Gastroesophageal sphincter (tissue), 4 donors: ENCODE results near the gene SUCNR1. TPM values are rescaled to one million over a fixed set of nuclear protein-coding genes. Genes with fewer than 3 reads are reported as not detected.
"Not testable (repeated sequence)": the region's sequence is repeated elsewhere in the genome, so short reads cannot be mapped to it uniquely, and the experiment has no call there.

ENCODE experiments used
- ATAC-seq: fragments of 150-250 bp; one replicate; pipeline ENCODE4 v1.9.1; 2016; ENCODE audit warnings: mild to moderate bottlenecking, moderate library complexity
- H3K27ac ChIP-seq, 4 donors: fragments of 200-600 bp; sonication (generic) in 3 of 4; 1 replicate in 3 of 4; 2 replicates in 1 of 4; pipeline ENCODE4 v1.5.1; 2016 to 2019
- H3K27me3 ChIP-seq: fragments of 200-600 bp; sonication (generic); one replicate; pipeline ENCODE4 v1.5.1; 2019
- H3K36me3 ChIP-seq, 2 donors: fragments of 200-600 bp; sonication (generic); one replicate each; pipeline ENCODE4 v1.5.1; 2019; ENCODE audit warnings: control low read depth in 1 of 2
- H3K4me1 ChIP-seq, 3 donors: fragments of 200-600 bp; sonication (generic); 1 replicate in 2 of 3; 2 replicates in 1 of 3; pipeline ENCODE4 v1.5.1; 2016 to 2019; ENCODE audit warnings: control low read depth in 2 of 3
- H3K4me3 ChIP-seq, 2 donors: fragments of 200-600 bp; sonication (generic); one replicate each; pipeline ENCODE4 v1.5.1; 2019; ENCODE audit warnings: mild to moderate bottlenecking in 1 of 2, moderate library complexity in 1 of 2
- H3K9me3 ChIP-seq, 3 donors: fragments of 200-600 bp; sonication (generic); one replicate each; pipeline ENCODE4 v1.5.1; 2017 to 2019; ENCODE audit warnings: control low read depth in 2 of 3
- CTCF ChIP-seq, 4 experiments: fragments of 200-600 bp in 2 of 4; fragments of 450-650 bp in 2 of 4; sonication (generic) in 1 of 4; IDR thresholded peaks; one replicate each; pipeline ENCODE4 v1.5.1; 2017 to 2019; ENCODE audit warnings: antibody characterized with exemption in 4 of 4, mild to moderate bottlenecking in 2 of 4, moderate library complexity in 2 of 4
- EP300 ChIP-seq: sonication (generic); formaldehyde crosslinking; IDR thresholded peaks from one replicate; pipeline ENCODE4 v1.6.1; 2017; ENCODE audit warnings: antibody characterized with exemption, mild to moderate bottlenecking
- POLR2A ChIP-seq, 2 donors: fragments of 450-650 bp; IDR thresholded peaks; one replicate each; pipeline ENCODE4 v1.6.1; 2017; ENCODE audit warnings: antibody characterized with exemption in 2 of 2, mild to moderate bottlenecking in 2 of 2, moderate library complexity in 1 of 2
- POLR2AphosphoS5 ChIP-seq: sonication (generic); formaldehyde crosslinking; IDR thresholded peaks from one replicate; pipeline ENCODE4 v1.6.1; 2017; ENCODE audit warnings: antibody characterized with exemption
- WGBS, 2 donors: methylation state at CpG; one replicate each; pipeline ENCODE4 v1.1.5; 2018; ENCODE audit warnings: low coverage in 1 of 2; 5-methylcytosine and 5-hydroxymethylcytosine counted together
- total RNA-seq, 4 donors: library from RNA; depleted of rRNA; stranded (reverse); fragments of >200 nt; gene quantifications; one replicate each; pipeline ENCODE4 v1.1.0, GENCODE V29; 2016

SUCNR1 gene
- total RNA-seq, 4 donors from 2014 or later: 0.12 to 0.74 (median 0.13) TPM; not detected in 1

- Histone ChIP-seq H3K36me3 (no peaks in the 10 kb centered on the region), H3K4me1 (no peaks in the 10 kb centered on the region), H3K4me3 (no peak overlapping the region), H3K27ac (no peak overlapping the region), H3K9me3 (peaks cover 0 to 11% (median 0%) of the 10 kb centered on the region in 3 donors), H3K27me3 (no peaks in the 10 kb centered on the region)
- 76 to 89% methylated on average over 3 of the region's 3 CpGs for WGBS, 2 donors
- no peak for TF ChIP-seq EP300
- no peak for TF ChIP-seq POLR2A (IDR thresholded peaks at IDR 0.05)
- no peak for TF ChIP-seq POLR2AphosphoS5
- no peak for TF ChIP-seq CTCF (IDR thresholded peaks at IDR 0.05)
- no peak for ATAC-seq
Measured at GRCh38 chr3:151845306-151845905, 28.0 kb upstream of the SUCNR1 start.

GRCh38 chr3:151850065-151850464, 23.4 kb upstream of the SUCNR1 start:
- not testable (repeated sequence) for H3K36me3 ChIP-seq, H3K4me3 ChIP-seq, ATAC-seq, H3K4me1 ChIP-seq, H3K27me3 ChIP-seq, H3K27ac ChIP-seq
- WGBS, 2 donors: 90 to 93% methylated on average over 2 of the region's 2 CpGs
- H3K9me3 ChIP-seq: peaks cover 0 to 15% (median 0%) of the 10 kb centered on the region in 3 donors

GRCh38 chr3:151852074-151852811, 21.2 kb upstream of the SUCNR1 start:
- ATAC-seq: no peak
- Histone ChIP-seq H3K36me3 (no peaks in the 10 kb centered on the region), H3K27me3 (no peaks in the 10 kb centered on the region), H3K4me3 (no peak overlapping the region), H3K4me1 (no peaks in the 10 kb centered on the region), H3K27ac (no peak overlapping the region), H3K9me3 (peaks cover 0 to 15% (median 0%) of the 10 kb centered on the region in 3 donors)
- WGBS, 2 donors: 93 to 100% methylated on average over 5 to 6 of the region's 11 CpGs
- TF ChIP-seq POLR2A (IDR thresholded peaks at IDR 0.05) (no peak), POLR2AphosphoS5 (no peak), CTCF (IDR thresholded peaks at IDR 0.05) (no peak), EP300 (no peak)

GRCh38 chr3:151856118-151856517, 17.3 kb upstream of the SUCNR1 start:
- peaks cover 0 to 6% (median 2%) of the 10 kb centered on the region in 3 donors for H3K4me1 ChIP-seq
- H3K9me3 ChIP-seq: no peaks in the 10 kb centered on the region
- H3K27me3 ChIP-seq: no peaks in the 10 kb centered on the region
- H3K4me3 ChIP-seq: no peak overlapping the region
- TF ChIP-seq EP300: no peak
- no peak for TF ChIP-seq POLR2A (IDR thresholded peaks at IDR 0.05)
- no peak for TF ChIP-seq CTCF (IDR thresholded peaks at IDR 0.05)
- no peak for TF ChIP-seq POLR2AphosphoS5
- no peak for ATAC-seq
- H3K36me3 ChIP-seq: no peaks in the 10 kb centered on the region
- no peak overlapping the region for H3K27ac ChIP-seq
- 79 to 94% methylated on average over 2 to 3 of the region's 3 CpGs for WGBS, 2 donors

- Histone ChIP-seq H3K27me3 (no peaks in the 10 kb centered on the region), H3K4me1 (peaks cover 0 to 6% (median 2%) of the 10 kb centered on the region in 3 donors), H3K36me3 (no peaks in the 10 kb centered on the region), H3K9me3 (no peaks in the 10 kb centered on the region), H3K27ac (no peak overlapping the region), H3K4me3 (no peak overlapping the region)
- TF ChIP-seq POLR2AphosphoS5 (no peak), EP300 (no peak), CTCF (IDR thresholded peaks at IDR 0.05) (no peak), POLR2A (IDR thresholded peaks at IDR 0.05) (no peak)
- ATAC-seq: no peak
- 100% methylated on average over 1 to 2 of the region's 2 CpGs for WGBS, 2 donors
Measured at GRCh38 chr3:151856641-151857040, 16.8 kb upstream of the SUCNR1 start.
